GM10847 (cell line): ENCODE measurements around the gene STRAP.

Experiments used
- POLR2A ChIP-seq: IDR thresholded peaks from 2 replicates; pipeline ENCODE4 v1.6.1; 2011; ENCODE audit not compliant: insufficient read length; ENCODE audit errors: extremely low read depth

STRAP gene

GRCh38 chr12:15896867-15897266, 14.7 kb downstream of the STRAP start:
- TF ChIP-seq POLR2A = no peak

DNA sequence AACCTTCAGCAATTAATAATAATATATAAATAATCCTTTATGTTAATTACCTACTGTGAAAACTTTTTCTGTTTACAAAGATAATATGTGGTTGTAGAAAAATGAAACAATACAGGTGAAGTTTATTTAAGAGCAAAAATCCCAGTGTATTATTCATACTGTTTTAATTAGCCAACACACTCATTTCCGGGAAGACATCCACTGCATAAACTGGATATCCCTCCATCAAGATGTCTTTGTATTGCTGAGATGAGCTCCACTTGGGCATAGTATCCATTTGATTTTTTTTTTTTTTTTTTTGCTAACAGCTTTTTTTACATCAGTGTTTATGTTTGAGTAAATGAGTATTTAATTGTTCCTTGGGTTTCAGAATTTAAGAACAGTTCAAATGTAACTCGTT, 15.2 kb downstream of the STRAP start:
- TF ChIP-seq POLR2A = no peak

DNA sequence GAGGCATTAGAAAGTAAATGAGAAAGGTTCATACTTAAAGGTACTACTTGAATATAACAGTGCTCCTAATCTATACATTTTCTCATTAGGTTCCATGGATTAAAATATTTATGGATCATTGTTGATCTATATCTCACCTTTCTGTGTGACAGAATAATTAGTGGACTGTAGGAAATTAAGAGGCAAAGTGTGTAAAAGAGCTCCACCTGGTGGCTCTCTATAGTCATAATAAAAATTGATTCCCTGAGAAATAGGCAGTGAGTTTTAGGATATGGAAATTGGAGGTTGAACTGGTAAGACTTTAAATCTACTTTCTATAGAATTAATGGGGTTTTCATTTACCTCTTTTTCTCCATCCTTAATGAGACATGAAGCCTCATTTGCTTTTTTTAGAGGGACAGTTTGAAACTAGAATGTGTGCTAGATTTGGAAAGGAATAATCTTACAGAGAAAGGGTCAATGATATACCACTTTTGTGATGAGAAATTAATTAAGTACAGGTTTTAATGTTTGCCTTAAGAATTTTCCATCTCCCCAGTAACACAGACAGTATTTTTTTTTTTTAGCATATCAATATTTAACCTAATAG, 17.2 kb downstream of the STRAP start:
- TF ChIP-seq POLR2A = no peak

GRCh38 chr12:15904378-15904920, 22.3 kb downstream of the STRAP start:
- no peak for TF ChIP-seq POLR2A

DNA sequence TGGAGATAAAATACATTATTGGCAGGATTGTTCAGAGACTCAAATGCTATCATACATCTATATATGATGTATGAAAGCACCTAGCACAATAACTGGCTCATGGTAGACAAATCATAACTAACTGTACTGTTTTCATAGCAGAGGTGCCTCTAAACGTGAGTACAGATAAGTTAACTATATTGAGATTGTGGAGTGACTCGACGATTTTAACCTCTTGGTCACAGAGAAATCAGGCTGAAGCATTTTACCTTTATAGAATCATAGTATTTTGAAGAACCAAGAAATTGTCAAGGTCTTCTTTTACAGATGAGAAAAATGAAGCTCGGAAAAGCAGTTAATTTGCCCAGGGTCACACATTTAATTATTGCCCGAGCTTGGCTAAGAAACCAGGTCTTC, 28.3 kb downstream of the STRAP start:
- TF ChIP-seq POLR2A = no peak

DNA sequence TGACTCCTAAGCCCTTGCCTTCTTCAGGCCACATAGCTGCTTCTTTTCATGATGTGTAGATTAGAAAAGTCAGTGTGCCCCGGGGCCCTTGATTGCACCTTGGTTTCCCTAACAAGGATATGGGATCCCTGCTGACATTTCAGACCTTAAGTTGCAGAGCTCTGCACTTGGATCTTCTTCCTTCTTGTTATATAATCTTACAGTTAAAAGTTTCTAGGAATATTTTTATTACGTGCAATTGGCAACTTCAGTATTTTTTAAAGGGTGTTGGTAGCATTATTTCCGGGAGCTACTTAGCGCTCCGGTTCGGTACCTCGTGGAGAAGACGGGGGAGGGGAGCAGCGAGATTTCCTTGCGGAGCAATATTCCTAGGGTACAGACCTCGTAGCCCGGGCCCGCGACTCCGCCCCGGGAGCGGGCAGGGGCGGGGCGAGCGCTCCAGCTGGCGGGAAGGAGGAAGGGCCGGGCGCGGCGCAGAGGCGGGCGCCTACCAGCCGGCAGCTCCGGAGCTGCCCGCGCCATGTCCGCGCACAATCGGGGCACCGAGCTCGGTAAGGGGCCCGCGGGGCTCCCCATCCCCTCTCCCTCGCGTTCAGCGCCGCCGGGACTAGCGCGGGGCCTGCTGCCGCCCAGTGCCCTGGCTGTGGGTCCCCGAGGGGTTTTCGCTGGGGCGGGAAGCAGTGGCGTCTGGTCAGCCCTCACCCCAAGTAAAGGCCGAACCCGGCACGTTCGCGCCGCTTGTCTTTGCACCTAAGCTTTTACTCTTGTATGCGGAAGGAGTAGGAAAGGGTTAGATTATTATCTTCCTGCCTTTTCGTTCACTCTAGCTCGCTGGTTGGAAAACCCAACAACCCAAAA, 28.9 kb downstream of the STRAP start, which contains the start of gene DERA:
TSS of gene DERA (plus strand) at position 469 of the 858 bp plus-strand sequence. CDS start at position 521, 52 bp downstream.
- peak; percentile 53 for TF ChIP-seq POLR2A

GRCh38 chr12:15918066-15918465, 35.9 kb downstream of the STRAP start:
- no peak for TF ChIP-seq POLR2A

DNA sequence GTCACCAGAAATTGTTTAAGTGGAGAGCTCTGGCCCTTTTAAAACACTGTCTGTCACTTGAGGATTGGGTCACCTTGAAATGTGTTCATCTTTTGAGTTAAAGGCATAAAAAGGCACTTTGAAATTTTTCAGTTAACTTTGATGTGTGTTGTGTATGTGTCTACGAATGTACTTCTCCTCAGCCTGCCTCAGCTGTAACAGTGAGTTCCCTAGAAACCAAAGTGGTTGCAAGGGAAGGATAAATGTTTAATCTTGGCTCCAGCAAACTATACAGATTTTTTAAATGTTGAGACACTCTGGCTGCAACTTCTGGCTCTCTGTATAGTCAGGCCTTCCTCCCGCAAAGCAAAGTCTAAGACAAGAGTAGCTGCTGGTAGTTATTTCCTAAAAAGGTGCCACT, 37.2 kb downstream of the STRAP start:
- no peak for TF ChIP-seq POLR2A

DNA sequence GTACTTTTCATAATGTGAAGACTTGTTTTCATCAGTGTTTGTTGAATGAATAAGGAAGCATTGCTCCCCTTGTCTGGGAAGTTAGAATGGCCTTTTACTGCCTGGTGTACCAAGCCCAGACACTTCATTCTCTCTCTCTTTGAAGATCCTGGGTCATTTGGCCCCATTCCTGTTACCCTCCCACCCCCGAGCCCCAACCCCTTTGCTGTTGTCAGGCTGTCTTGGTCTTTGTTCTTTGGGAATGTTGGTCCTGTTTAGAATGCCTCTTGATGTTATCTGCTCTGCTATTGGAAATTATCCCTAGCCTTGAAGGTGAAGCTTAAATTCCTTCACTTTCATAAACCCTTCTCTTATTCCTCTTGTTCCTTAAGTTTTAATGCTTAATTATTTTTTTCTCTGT, 42.8 kb downstream of the STRAP start:
- TF ChIP-seq POLR2A = no peak

- no peak for TF ChIP-seq POLR2A
Measured at GRCh38 chr12:15928346-15928745, 46.2 kb downstream of the STRAP start.

DNA sequence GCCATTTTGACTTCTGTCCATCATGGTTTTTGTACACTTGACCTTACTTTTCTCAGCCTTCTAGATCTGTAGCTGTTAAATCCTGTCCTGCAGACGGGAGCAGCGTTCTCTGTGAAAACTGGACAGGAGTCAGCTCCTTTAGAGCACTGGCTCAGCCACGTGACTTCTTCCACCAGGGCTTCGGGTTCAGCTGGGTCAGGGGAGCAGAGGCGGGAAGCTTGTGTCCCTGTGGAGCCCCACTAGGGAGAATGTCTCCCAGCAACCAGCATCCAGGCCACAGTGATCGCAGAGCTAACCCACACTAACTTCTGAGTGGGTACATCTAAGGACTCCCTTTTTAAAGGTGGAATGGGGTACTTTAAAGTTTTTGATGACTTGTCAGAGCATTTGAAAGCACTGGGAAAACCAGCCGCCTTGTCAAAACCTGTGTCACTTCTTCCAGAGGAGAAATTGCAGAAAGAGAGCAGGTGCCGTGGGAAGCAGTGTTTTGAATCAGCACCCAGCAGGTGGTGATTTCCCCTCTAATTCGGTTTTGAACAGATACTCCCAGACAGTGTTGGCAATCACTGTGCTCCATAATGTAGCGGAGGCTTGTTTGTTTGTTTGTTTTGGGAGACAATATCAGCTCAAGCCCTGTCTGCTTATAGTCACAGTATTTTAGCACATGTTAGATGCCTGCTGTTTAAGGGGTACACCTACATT, 46.8 kb downstream of the STRAP start:
- no peak for TF ChIP-seq POLR2A

GRCh38 chr12:15931590-15932053, 49.4 kb downstream of the STRAP start:
- no peak for TF ChIP-seq POLR2A

- TF ChIP-seq POLR2A = no peak
Measured at GRCh38 chr12:15932327-15932726, 50.1 kb downstream of the STRAP start.

DNA sequence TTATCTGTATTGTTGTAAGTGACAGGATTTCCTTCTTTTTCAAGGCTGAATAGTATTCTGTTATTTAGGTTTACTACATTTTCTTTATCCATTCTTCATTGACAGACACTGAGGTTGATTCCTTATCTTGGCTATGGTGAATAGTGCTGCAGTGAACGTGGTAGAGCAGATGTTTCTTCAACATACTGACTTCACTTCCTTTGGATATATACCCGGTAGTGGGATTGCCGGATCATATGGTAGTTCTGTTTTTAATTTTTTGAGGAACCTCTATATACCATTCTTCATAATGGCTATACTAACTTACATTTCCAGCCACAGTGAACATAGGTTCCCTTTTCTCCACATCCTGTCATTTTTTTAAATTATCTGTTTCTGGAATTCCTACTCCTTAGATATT, 50.8 kb downstream of the STRAP start:
- TF ChIP-seq POLR2A = no peak

GRCh38 chr12:15933751-15934150, 51.6 kb downstream of the STRAP start:
- TF ChIP-seq POLR2A = no peak
